HL-60 (cell line): ENCODE results near the gene ATG2B.

ENCODE experiments used
- POLR2AphosphoS5 ChIP-seq: IDR thresholded peaks from 2 replicates; pipeline ENCODE4 v1.6.1; 2012; ENCODE audit warnings: low read depth
- SPI1 ChIP-seq: IDR thresholded peaks from 2 replicates; pipeline ENCODE4 v1.6.1; 2012; ENCODE audit warnings: low read depth, mild to moderate bottlenecking, borderline replicate concordance
- TF ChIP-seq, protein P1 (sequence below): IDR thresholded peaks from one replicate; pipeline ENCODE4 v1.5.1; 2011; ENCODE audit warnings: low read length, control low read depth, inconsistent platforms; ENCODE audit not compliant: insufficient read depth

DNA sequence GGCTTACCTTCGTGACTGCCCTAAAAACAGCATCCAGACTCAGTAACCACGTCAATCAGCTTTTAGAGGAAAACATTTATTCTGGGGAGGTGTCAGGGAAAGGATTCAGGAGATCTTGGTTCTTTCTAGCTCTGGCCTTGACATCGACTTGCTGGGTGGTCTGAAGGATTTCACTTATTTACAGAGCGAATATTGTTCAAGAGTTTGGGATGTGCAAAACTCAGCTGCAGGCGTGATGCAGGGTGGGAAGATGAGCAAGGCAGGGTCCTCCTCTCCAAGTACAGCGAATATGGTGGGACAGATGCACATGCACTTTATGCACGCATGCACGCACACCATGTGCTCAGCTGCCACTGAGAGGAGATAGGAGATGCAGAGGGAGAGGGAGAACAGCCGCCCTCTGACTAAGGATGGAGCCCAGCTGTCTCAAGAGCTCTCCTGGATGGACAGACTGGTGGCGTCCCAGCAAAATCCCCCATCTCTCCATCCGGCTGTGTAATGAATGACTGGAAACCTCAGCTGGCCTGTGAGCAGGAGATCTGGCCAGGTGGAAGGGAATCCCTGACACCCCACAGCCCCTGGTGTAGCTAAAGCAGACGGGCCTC, 131.5 kb downstream of the ATG2B start:
- TF ChIP-seq SPI1 (no peak), POLR2AphosphoS5 (no peak)
- TF ChIP-seq, protein P1, sequence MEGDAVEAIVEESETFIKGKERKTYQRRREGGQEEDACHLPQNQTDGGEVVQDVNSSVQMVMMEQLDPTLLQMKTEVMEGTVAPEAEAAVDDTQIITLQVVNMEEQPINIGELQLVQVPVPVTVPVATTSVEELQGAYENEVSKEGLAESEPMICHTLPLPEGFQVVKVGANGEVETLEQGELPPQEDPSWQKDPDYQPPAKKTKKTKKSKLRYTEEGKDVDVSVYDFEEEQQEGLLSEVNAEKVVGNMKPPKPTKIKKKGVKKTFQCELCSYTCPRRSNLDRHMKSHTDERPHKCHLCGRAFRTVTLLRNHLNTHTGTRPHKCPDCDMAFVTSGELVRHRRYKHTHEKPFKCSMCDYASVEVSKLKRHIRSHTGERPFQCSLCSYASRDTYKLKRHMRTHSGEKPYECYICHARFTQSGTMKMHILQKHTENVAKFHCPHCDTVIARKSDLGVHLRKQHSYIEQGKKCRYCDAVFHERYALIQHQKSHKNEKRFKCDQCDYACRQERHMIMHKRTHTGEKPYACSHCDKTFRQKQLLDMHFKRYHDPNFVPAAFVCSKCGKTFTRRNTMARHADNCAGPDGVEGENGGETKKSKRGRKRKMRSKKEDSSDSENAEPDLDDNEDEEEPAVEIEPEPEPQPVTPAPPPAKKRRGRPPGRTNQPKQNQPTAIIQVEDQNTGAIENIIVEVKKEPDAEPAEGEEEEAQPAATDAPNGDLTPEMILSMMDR, result no peak
